CD14-positive monocyte (primary cell): ENCODE results near the gene ZNF267. TPM values are rescaled to one million over a fixed set of nuclear protein-coding genes. Genes with fewer than 3 reads are reported as not detected.
"Not testable (repeated sequence)": the region's sequence is repeated elsewhere in the genome, so short reads cannot be mapped to it uniquely, and the experiment has no call there.

Experiments
- DNase-seq, 3 donors: peaks; one replicate each; pipeline ENCODE4 v3.0.0-alpha.2; 2011 to 2022
- H2AFZ ChIP-seq: 2 replicates; pipeline ENCODE4 v1.6.0; 2012; ENCODE audit warnings: mild to moderate bottlenecking, low read depth, low read length, inconsistent platforms; ENCODE audit not compliant: insufficient read depth, poor library complexity, severe bottlenecking
- H3K27ac ChIP-seq, 2 donors: 1 replicate in 1 of 2; 2 replicates in 1 of 2; pipeline ENCODE4 v1.5.1; 2012 to 2013; ENCODE audit warnings: low read length in 2 of 2, control low read depth in 1 of 2, inconsistent platforms in 1 of 2, low read depth in 1 of 2, mild to moderate bottlenecking in 1 of 2
- H3K27me3 ChIP-seq, 2 donors: one replicate each; pipeline versions ENCODE4 v1.6.0 to v1.6.1; 2011 to 2013; ENCODE audit warnings: low read length in 2 of 2; ENCODE audit not compliant: control insufficient read depth in 2 of 2, insufficient read depth in 2 of 2
- H3K36me3 ChIP-seq, 2 donors: replicated peaks in 1 of 2; 1 replicate in 1 of 2; 2 replicates in 1 of 2; pipeline versions ENCODE4 v1.5.1 to v1.6.1; 2012 to 2013; ENCODE audit warnings: low read length in 2 of 2, control low read depth in 1 of 2, inconsistent platforms in 1 of 2, mild to moderate bottlenecking in 1 of 2; ENCODE audit not compliant: insufficient read depth in 2 of 2, control insufficient read depth in 1 of 2
- H3K4me1 ChIP-seq, 2 donors: 1 replicate in 1 of 2; 2 replicates in 1 of 2; pipeline versions ENCODE4 v1.5.1 to v1.6.1; 2012 to 2013; ENCODE audit warnings: low read length in 2 of 2, control low read depth in 1 of 2, inconsistent platforms in 1 of 2, mild to moderate bottlenecking in 1 of 2, moderate library complexity in 1 of 2; ENCODE audit not compliant: insufficient read depth in 2 of 2, control insufficient read depth in 1 of 2
- H3K4me2 ChIP-seq: replicated peaks from 2 replicates; pipeline ENCODE3; 2012; ENCODE audit warnings: low read length, moderate library complexity, mild to moderate bottlenecking; ENCODE audit not compliant: poor library complexity, severe bottlenecking; ENCODE audit errors: extremely low read depth
- H3K4me3 ChIP-seq, 3 experiments: fragments of 200-600 bp in 1 of 3; sonication (generic) in 1 of 3; replicated peaks in 1 of 3; 1 replicate in 2 of 3; 2 replicates in 1 of 3; pipeline ENCODE4 v1.5.1; 2011 to 2013; ENCODE audit warnings: low read length in 3 of 3, mild to moderate bottlenecking in 3 of 3, control low read depth in 2 of 3, low read depth in 2 of 3, inconsistent platforms in 1 of 3, moderate library complexity in 1 of 3
- H3K79me2 ChIP-seq: 2 replicates; pipeline ENCODE4 v1.6.0; 2012; ENCODE audit warnings: mild to moderate bottlenecking, control low read depth, inconsistent platforms, low read length, moderate library complexity; ENCODE audit not compliant: insufficient read depth
- H3K9ac ChIP-seq: 2 replicates; pipeline ENCODE4 v1.6.0; 2017; ENCODE audit warnings: low read length, mild to moderate bottlenecking; ENCODE audit not compliant: insufficient read depth, poor library complexity, severe bottlenecking
- H3K9me3 ChIP-seq, 2 donors: replicated peaks in 1 of 2; 1 replicate in 1 of 2; 2 replicates in 1 of 2; pipeline versions ENCODE4 v1.5.1 to v1.6.1; 2012 to 2013; ENCODE audit warnings: low read length in 2 of 2, control low read depth in 1 of 2; ENCODE audit not compliant: control insufficient read depth in 1 of 2, insufficient read depth in 1 of 2
- H4K20me1 ChIP-seq: 2 replicates; pipeline ENCODE4 v1.6.0; 2012; ENCODE audit warnings: mild to moderate bottlenecking, low read length, control low read depth, moderate library complexity; ENCODE audit not compliant: insufficient read depth
- H3K27ac Mint-ChIP-seq, 7 donors: one replicate each; pipeline ENCODE4 v1.8.0; 2020; ENCODE audit warnings: mild to moderate bottlenecking in 7 of 7, mixed read lengths in 7 of 7, moderate library complexity in 6 of 7, inconsistent platforms in 2 of 7
- H3K27me3 Mint-ChIP-seq, 3 donors: one replicate each; pipeline ENCODE4 v1.8.0; 2021 to 2022; ENCODE audit warnings: low read depth in 3 of 3, mild to moderate bottlenecking in 3 of 3, mixed read lengths in 3 of 3, moderate library complexity in 3 of 3, inconsistent platforms in 1 of 3
- H3K36me3 Mint-ChIP-seq, 2 donors: one replicate each; pipeline ENCODE4 v1.8.0; 2020; ENCODE audit warnings: mixed read lengths in 2 of 2, inconsistent platforms in 1 of 2, mild to moderate bottlenecking in 1 of 2
- H3K4me1 Mint-ChIP-seq: one replicate; pipeline ENCODE4 v1.8.0; 2020; ENCODE audit warnings: mild to moderate bottlenecking, mixed read lengths
- H3K4me3 Mint-ChIP-seq, 2 donors: one replicate each; pipeline ENCODE4 v1.8.0; 2020; ENCODE audit warnings: mild to moderate bottlenecking in 2 of 2, mixed read lengths in 2 of 2, moderate library complexity in 1 of 2
- H3K9me3 Mint-ChIP-seq, 7 donors: one replicate each; pipeline ENCODE4 v1.8.0; 2020 to 2022; ENCODE audit warnings: mixed read lengths in 7 of 7, mild to moderate bottlenecking in 6 of 7, moderate library complexity in 6 of 7, inconsistent platforms in 2 of 7
- whole genome bisulfite sequencing: methylation state at CpG from one replicate; pipeline ENCODE4 v1.1.5; 2013; ENCODE audit warnings: missing lambda C conversion rate; ENCODE audit not compliant: insufficient coverage; 5-methylcytosine and 5-hydroxymethylcytosine counted together
- intact Hi-C, 2 donors: fragments of 100-400 bp; cut with micrococcal nuclease; formaldehyde crosslinking; loops; one replicate each; pipeline versions ENCODE4 v1.15.0 to v1.15.1; 2023
- polyA plus RNA-seq, 3 donors: library from polyadenylated mRNA; depleted of rRNA in 1 of 3; unstranded in 2 of 3; stranded (reverse) in 1 of 3; fragments of 300-500 nt in 2 of 3; fragments of >200 nt in 1 of 3; fragmentation: Illumina TruSeq in 2 of 3; gene quantifications; 1 replicate in 2 of 3; 2 replicates in 1 of 3; pipeline ENCODE4 v1.2.3, GENCODE V29; 2012 to 2021
- TF ChIP-seq, protein P1 (sequence below): fragments of 200-600 bp; IDR thresholded peaks from one replicate; pipeline ENCODE4 v1.8.0; 2022; ENCODE audit warnings: antibody characterized with exemption, mild to moderate bottlenecking

Gene ZNF267
- polyA plus RNA-seq, 3 donors: 13.5 to 23.8 (median 18.0) TPM

DNA sequence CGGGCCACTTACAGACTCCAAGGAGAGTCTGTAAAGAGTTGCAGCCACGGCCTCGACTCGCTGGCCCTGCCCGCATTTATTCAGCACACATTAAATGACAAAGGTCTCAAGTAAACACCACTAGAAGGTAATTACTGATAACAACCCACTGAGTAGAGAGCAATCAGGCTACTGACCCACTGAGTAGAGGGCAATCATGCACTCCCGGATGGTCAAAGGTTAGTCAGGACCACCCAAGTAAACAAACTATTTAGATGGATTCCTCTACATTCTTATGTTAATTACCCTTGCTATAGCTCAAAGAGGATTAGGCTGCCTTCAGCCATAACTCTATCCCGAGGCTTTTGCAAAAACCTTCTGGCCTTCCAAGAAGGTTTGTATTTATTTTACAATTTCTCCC is 30.7 kb upstream of the ZNF267 start:
- WGBS: 81% methylated on average over 5 of the region's 7 CpGs
- no peak overlapping the region for H3K9ac ChIP-seq
- Mint-ChIP-seq H3K27ac (no peak overlapping the region), H3K36me3 (no peaks in the 10 kb centered on the region), H3K4me3 (no peak overlapping the region), H3K9me3 (peaks cover 33 to 70% (median 62%) of the 10 kb centered on the region in 7 donors), H3K27me3 (peaks cover 0 to 2% (median 0%) of the 10 kb centered on the region in 3 donors), H3K4me1 (no peaks in the 10 kb centered on the region)
- no peaks in the 10 kb centered on the region for H4K20me1 ChIP-seq
- no peak overlapping the region for H2AFZ ChIP-seq
- intact Hi-C loops: no loop called here
- H3K9me3 ChIP-seq: peaks cover 52 to 56% of the 10 kb centered on the region in 2 donors
- H3K4me1 ChIP-seq: no peaks in the 10 kb centered on the region
- DNase-seq: no peak
- no peak overlapping the region for H3K27ac ChIP-seq
- H3K27me3 ChIP-seq: no peaks in the 10 kb centered on the region
- TF ChIP-seq, protein P1, sequence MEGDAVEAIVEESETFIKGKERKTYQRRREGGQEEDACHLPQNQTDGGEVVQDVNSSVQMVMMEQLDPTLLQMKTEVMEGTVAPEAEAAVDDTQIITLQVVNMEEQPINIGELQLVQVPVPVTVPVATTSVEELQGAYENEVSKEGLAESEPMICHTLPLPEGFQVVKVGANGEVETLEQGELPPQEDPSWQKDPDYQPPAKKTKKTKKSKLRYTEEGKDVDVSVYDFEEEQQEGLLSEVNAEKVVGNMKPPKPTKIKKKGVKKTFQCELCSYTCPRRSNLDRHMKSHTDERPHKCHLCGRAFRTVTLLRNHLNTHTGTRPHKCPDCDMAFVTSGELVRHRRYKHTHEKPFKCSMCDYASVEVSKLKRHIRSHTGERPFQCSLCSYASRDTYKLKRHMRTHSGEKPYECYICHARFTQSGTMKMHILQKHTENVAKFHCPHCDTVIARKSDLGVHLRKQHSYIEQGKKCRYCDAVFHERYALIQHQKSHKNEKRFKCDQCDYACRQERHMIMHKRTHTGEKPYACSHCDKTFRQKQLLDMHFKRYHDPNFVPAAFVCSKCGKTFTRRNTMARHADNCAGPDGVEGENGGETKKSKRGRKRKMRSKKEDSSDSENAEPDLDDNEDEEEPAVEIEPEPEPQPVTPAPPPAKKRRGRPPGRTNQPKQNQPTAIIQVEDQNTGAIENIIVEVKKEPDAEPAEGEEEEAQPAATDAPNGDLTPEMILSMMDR: no peak
- no peaks in the 10 kb centered on the region for H3K79me2 ChIP-seq
- H3K4me2 ChIP-seq: no peak overlapping the region
- no peaks in the 10 kb centered on the region for H3K36me3 ChIP-seq
- H3K4me3 ChIP-seq: no peak overlapping the region

DNA sequence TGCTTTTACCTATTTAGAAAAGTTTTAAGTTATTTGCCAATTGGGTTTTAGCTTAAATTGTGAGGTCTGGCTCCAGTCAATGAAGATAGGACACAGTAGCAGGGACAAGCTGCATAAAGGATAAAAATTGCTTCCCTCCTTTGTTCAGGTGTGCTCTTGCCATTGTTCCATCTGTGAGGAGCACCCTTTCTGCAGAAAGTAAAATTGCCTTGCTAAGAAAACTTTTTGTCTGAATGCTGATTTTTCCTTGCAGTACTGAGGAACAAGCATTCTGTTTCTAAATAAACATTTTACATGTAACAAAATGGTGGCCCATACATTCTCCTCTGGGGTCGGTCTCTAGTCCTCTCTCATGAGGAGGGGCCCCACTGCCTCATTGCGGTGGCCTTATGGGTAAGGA is 25.0 kb upstream of the ZNF267 start:
- peaks cover 31 to 68% (median 48%) of the 10 kb centered on the region in 7 donors for H3K9me3 Mint-ChIP-seq
- H3K4me3 Mint-ChIP-seq, H4K20me1 ChIP-seq, H3K9ac ChIP-seq, DNase-seq, H3K4me1 ChIP-seq, H3K4me1 Mint-ChIP-seq, H3K4me2 ChIP-seq, H2AFZ ChIP-seq, H3K27ac Mint-ChIP-seq, H3K36me3 ChIP-seq, intact Hi-C loops, H3K79me2 ChIP-seq, H3K27me3 ChIP-seq, H3K27ac ChIP-seq, H3K27me3 Mint-ChIP-seq, H3K4me3 ChIP-seq, H3K36me3 Mint-ChIP-seq: not testable (repeated sequence)
- H3K9me3 ChIP-seq: peaks cover 52 to 53% of the 10 kb centered on the region in 2 donors
- no CpG with 5 or more reads among the region's 2 CpGs for WGBS
